Fibroblast of skin of left biceps (primary cell): ENCODE measurements around the gene ARHGAP18.

ENCODE experiments used
- DNase-seq, 2 experiments: peaks; one replicate each; pipeline ENCODE4 v3.0.0-alpha.2; 2013; ENCODE audit warnings: low read depth in 2 of 2

ARHGAP18 gene

GRCh38 chr6:129643968-129644367 is 66.0 kb downstream of the ARHGAP18 start:
- no peak for DNase-seq

DNA sequence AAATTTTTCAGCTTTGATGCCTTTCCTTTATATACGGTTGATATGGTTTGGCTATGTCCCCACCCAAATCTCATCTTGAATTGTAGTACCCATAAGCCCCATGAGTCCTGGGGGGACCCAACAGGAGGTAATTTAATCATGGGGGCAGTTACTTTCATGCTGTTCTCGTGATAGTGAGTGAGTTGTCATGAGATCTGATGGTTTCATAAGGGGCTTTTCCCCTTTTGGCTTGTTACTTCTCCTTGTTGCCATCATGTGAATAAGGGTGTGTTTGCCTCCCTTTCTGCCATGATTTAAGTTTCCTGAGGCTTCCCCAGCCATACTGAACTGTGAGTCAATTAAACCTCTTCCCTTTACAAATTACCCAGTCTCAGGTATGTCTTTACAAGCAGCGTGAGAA is 66.8 kb downstream of the ARHGAP18 start:
- DNase-seq, result no peak

DNA sequence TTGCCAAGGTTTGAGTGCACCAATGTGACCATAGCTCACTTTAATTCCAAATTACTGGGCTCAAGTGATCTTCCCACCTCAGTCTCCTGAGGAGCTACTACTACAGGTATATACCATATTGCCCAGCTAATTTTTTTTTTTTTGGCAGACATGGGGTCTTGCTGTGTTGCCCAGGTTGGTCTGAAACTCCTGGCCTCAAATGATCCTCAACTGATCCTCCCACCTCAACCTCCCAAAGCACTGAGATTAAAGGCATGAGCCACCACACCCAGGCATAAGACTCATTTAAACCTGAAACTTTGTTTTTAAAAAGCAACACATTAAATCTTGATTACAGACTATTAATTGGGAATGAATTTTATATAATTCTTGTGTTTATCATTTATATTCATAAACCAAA is 67.7 kb downstream of the ARHGAP18 start:
- DNase-seq, result no peak

- peak in 1 of 2 experiments; percentile 30 for DNase-seq
These were observed 68.6 kb downstream of the ARHGAP18 start for GRCh38 chr6:129641344-129641743.

DNA sequence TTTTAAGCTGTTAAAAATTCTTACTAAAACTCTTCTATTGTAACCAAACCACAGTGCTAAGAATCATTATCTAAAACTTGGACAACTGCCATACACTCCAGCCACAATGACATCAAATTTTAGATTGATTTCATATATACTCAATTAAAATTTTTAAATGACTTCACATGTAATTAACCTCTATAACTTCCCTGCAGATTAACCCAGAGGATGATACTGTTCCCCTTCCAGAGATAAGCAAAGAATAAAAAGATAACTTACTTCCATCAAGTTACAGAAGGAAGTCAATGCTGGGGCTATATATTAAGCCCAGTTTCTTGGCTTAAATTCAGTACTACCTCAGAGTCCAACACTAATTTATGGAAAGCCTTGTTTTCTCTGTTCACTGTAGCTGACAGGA is 71.3 kb downstream of the ARHGAP18 start:
- DNase-seq, result no peak

DNA sequence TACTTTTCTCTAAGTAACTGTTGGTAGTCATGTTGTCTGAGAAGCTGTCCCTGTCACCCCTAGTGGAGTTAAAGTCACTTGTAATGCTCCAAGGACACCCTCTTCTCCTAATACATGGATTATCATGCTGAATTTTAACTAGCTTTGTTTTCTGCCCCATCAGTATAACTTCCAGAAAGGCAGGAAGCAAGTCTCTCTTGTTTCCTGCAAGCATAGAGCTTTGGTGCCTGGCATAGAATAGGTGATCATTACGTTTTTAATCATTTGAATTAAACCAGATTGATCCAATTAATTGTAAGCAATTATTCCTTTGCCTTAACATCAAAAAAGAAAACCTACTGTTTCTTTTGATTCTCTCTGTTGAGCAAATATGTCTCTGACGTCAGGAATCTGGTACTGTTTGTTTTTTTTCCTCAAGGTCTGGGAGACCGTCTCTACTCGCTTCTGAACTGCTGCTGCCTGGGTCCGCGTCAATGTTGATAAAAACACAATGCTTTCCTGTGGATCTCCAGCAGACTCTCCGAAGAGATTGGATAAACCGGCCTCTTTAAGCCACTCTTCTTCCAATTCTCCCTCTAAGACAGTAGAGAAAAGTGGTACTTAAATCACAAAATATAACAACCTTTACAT is 71.8 kb downstream of the ARHGAP18 start:
- DNase-seq, result no peak

GRCh38 chr6:129637340-129638054 is 72.5 kb downstream of the ARHGAP18 start:
- DNase-seq, result no peak

- peak; percentile 73 to 80 for DNase-seq
These were observed 74.4 kb downstream of the ARHGAP18 start for GRCh38 chr6:129635396-129636130.

- DNase-seq, result no peak
These were observed 75.4 kb downstream of the ARHGAP18 start for GRCh38 chr6:129634411-129635230.

GRCh38 chr6:129633529-129633928 is 76.4 kb downstream of the ARHGAP18 start:
- no peak for DNase-seq

DNA sequence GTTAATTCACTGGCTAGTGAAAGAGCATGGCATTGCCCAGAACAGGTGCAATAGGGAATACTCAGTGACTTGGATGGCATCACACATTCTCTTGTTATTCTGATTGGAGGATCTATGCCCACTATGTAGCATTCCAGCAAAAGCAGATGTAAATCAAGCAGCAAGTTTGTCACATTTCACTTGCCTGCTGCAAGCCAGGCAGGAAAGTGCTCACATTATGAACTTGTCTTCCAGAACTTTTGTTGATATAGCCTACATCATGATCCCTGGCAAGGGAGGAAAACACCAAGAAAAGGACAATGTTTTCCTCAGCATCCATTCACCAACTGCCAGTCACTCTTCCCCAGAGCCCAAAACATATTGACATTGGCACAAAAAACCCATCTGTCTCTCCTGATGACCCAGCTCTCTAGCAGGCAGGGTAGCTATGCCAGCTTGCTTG is 77.8 kb downstream of the ARHGAP18 start:
- no peak for DNase-seq

- DNase-seq, result no peak
These were observed 78.9 kb downstream of the ARHGAP18 start for GRCh38 chr6:129631070-129631469.

- DNase-seq, result no peak
These were observed 79.4 kb downstream of the ARHGAP18 start for GRCh38 chr6:129630596-129630995.

DNA sequence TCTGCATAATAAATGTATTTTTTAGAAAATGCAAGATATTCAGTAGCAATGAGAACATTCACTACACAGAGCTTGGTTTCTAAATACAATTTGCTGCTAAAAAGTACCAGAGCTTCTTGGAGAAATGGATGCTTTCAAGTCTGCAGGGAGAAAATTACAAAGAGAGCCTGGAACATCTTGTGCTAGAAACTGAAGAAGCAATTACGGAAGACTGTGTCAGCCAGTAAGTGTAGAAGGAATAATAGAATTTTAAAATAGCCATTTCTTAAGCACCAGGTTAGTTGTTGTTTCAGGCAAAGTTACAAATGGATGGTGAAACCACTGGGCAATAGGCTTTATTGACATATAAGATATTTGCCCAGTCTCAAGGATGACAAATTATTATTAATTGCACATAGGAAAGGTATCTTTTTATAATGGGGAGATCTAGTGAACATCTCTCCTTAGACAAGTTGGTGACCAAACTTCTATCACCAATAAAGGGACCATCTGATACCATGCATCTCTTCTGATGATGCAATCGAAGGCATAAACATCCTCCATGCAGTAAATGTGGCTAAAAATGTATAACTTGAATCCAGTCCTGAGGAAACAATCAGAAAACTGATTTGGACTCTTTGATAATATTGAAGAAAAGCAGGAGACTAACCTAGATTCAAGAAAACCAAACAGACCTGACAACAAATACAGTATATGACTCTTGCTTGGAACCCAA is 81.7 kb downstream of the ARHGAP18 start:
- no peak for DNase-seq

- no peak for DNase-seq
These were observed 85.5 kb downstream of the ARHGAP18 start for GRCh38 chr6:129624488-129624887.

GRCh38 chr6:129623008-129623732 is 86.8 kb downstream of the ARHGAP18 start:
- no peak for DNase-seq

DNA sequence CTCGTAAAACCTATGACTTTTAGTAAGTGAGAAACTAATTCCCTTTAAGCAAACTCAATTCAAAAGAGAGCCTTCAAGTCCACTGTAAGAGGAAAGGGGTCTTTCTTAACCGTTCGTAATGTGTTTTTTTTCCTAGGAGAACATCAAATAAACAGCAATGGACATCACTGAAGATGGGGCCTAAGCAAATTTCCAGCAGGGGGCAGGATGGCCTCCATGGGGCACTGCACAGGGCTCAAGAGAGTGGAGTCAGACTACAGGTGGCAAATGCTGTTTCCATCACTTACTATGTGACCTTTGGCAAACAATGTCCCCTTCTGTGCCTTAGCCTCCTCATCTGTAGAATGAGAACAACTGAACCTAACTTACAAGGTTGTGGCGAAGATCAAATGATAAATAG is 88.7 kb downstream of the ARHGAP18 start:
- no peak for DNase-seq

DNA sequence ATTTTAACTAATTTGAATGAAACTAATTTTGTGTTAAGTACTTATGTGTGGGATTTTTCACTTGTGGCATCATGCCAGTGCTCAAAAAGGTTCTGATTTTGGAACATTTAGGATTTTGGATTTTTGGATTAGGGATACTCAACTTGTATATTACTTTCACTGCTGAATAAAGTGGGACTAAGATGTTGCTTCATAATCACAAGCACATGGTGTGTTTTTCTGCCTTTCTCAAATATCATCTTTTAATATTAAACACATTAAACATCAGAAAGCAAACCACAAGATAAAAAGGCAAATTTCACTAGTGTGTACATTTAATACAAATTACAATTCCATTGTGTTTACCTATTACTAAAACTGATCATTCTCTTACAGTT is 89.8 kb downstream of the ARHGAP18 start:
- no peak for DNase-seq

- no peak for DNase-seq
These were observed 90.3 kb downstream of the ARHGAP18 start for GRCh38 chr6:129619579-129620233.

- no peak for DNase-seq
These were observed 92.0 kb downstream of the ARHGAP18 start for GRCh38 chr6:129617986-129618385.
